Loucy (cell line): Measurements from ENCODE around the gene MPRIP.
"Not testable (repeated sequence)": the region's sequence is repeated elsewhere in the genome, so short reads cannot be mapped to it uniquely, and the experiment has no call there.

Experiments
- H2AFZ ChIP-seq: fragments of 200-600 bp; sonication (generic); 2 replicates; pipeline ENCODE4 v1.6.0; 2016; ENCODE audit warnings: antibody characterized with exemption, mild to moderate bottlenecking, low read length, moderate library complexity
- H3F3A ChIP-seq: fragments of 200-600 bp; 2 replicates; pipeline ENCODE4 v1.6.0; 2016; ENCODE audit warnings: antibody characterized with exemption, low read depth, mild to moderate bottlenecking
- H3K27me3 ChIP-seq: fragments of 200-600 bp; sonication (generic); 2 replicates; pipeline ENCODE4 v1.6.1; 2014; ENCODE audit warnings: low read length, mild to moderate bottlenecking; ENCODE audit not compliant: insufficient read depth, poor library complexity, severe bottlenecking
- H3K36me3 ChIP-seq: fragments of 200-600 bp; sonication (generic); 2 replicates; pipeline ENCODE4 v1.6.1; 2016; ENCODE audit warnings: low read length; ENCODE audit not compliant: insufficient read depth
- H3K4me1 ChIP-seq: fragments of 200-600 bp; sonication (generic); 2 replicates; pipeline ENCODE4 v1.5.1; 2014; ENCODE audit warnings: low read length, mild to moderate bottlenecking; ENCODE audit not compliant: insufficient read depth, poor library complexity, severe bottlenecking
- H3K4me2 ChIP-seq: fragments of 200-600 bp; sonication (generic); 2 replicates; pipeline ENCODE4 v1.6.0; 2014; ENCODE audit warnings: antibody characterized with exemption, low read length, low read depth, mild to moderate bottlenecking; ENCODE audit not compliant: poor library complexity, severe bottlenecking
- H3K4me3 ChIP-seq: fragments of 200-600 bp; sonication (generic); 2 replicates; pipeline ENCODE4 v1.5.1; 2014; ENCODE audit warnings: low read length, mild to moderate bottlenecking, mixed read lengths; ENCODE audit not compliant: poor library complexity, severe bottlenecking
- H3K79me2 ChIP-seq: fragments of 200-600 bp; sonication (generic); 2 replicates; pipeline ENCODE4 v1.6.1; 2014; ENCODE audit warnings: low read length; ENCODE audit not compliant: insufficient read depth
- H3K9ac ChIP-seq: fragments of 200-600 bp; sonication (generic); 2 replicates; pipeline ENCODE4 v1.6.0; 2014; ENCODE audit warnings: mild to moderate bottlenecking, low read depth, low read length, moderate library complexity; ENCODE audit not compliant: poor library complexity, severe bottlenecking
- H3K9me2 ChIP-seq: fragments of 200-600 bp; sonication (generic); replicated peaks from 2 replicates; pipeline ENCODE4 v1.6.1; 2016; ENCODE audit warnings: low read depth, low read length, mixed read lengths
- H3K9me3 ChIP-seq: fragments of 200-600 bp; sonication (generic); 2 replicates; pipeline ENCODE4 v1.6.1; 2014; ENCODE audit warnings: mild to moderate bottlenecking, antibody characterized with exemption, low read length, low read depth; ENCODE audit not compliant: insufficient read depth
- H4K20me1 ChIP-seq: fragments of 200-600 bp; sonication (generic); 2 replicates; pipeline ENCODE4 v1.6.0; 2014; ENCODE audit warnings: antibody characterized with exemption, low read length, mild to moderate bottlenecking; ENCODE audit not compliant: insufficient read depth, poor library complexity, severe bottlenecking

Gene MPRIP

GRCh38 chr17:17008621-17009397 is 33.4 kb upstream of the MPRIP start:
- not testable (repeated sequence) for H3K4me1 ChIP-seq, H3K4me3 ChIP-seq, H3K9ac ChIP-seq, H3K9me2 ChIP-seq, H3K79me2 ChIP-seq, H3K27me3 ChIP-seq, H3K9me3 ChIP-seq, H3K4me2 ChIP-seq, H4K20me1 ChIP-seq, H2AFZ ChIP-seq, H3K36me3 ChIP-seq, H3F3A ChIP-seq

GRCh38 chr17:17009972-17010371 is 32.3 kb upstream of the MPRIP start:
- H3K4me2 ChIP-seq, H3K9me2 ChIP-seq, H3K27me3 ChIP-seq, H4K20me1 ChIP-seq, H3K9ac ChIP-seq, H3K4me1 ChIP-seq, H3K36me3 ChIP-seq, H3K4me3 ChIP-seq, H2AFZ ChIP-seq, H3K9me3 ChIP-seq, H3K79me2 ChIP-seq, H3F3A ChIP-seq: not testable (repeated sequence)

GRCh38 chr17:17010545-17011034 is 31.7 kb upstream of the MPRIP start:
- not testable (repeated sequence) for H3K27me3 ChIP-seq, H2AFZ ChIP-seq, H3K4me1 ChIP-seq, H4K20me1 ChIP-seq, H3K9me3 ChIP-seq, H3K4me3 ChIP-seq, H3F3A ChIP-seq, H3K9ac ChIP-seq, H3K36me3 ChIP-seq, H3K79me2 ChIP-seq, H3K9me2 ChIP-seq, H3K4me2 ChIP-seq

- not testable (repeated sequence) for H3K9ac ChIP-seq, H3K4me1 ChIP-seq, H3F3A ChIP-seq, H3K79me2 ChIP-seq, H3K9me3 ChIP-seq, H4K20me1 ChIP-seq, H3K36me3 ChIP-seq, H3K4me2 ChIP-seq, H3K9me2 ChIP-seq, H3K4me3 ChIP-seq, H3K27me3 ChIP-seq, H2AFZ ChIP-seq
Measured at GRCh38 chr17:17011043-17011907, 31.0 kb upstream of the MPRIP start.

GRCh38 chr17:17013828-17014747 is 28.2 kb upstream of the MPRIP start:
- H3K9ac ChIP-seq, H3K79me2 ChIP-seq, H2AFZ ChIP-seq, H3K4me3 ChIP-seq, H3K4me2 ChIP-seq, H3K27me3 ChIP-seq, H4K20me1 ChIP-seq, H3K36me3 ChIP-seq, H3K9me2 ChIP-seq, H3F3A ChIP-seq, H3K9me3 ChIP-seq: not testable (repeated sequence)
- peaks cover 24% of the 10 kb centered on the region for H3K4me1 ChIP-seq

GRCh38 chr17:17014748-17015124 is 27.5 kb upstream of the MPRIP start:
- H3K9me2 ChIP-seq, result not testable (repeated sequence)

More at GRCh38 chr17:17014748-17015124, 27.5 kb upstream of the MPRIP start:
- H2AFZ ChIP-seq, H3K36me3 ChIP-seq, H3K27me3 ChIP-seq, H3F3A ChIP-seq, H3K79me2 ChIP-seq, H3K4me3 ChIP-seq, H3K4me2 ChIP-seq, H4K20me1 ChIP-seq, H3K9ac ChIP-seq, H3K9me3 ChIP-seq: not testable (repeated sequence)
- H3K4me1 ChIP-seq, result peaks cover 24% of the 10 kb centered on the region
